Measurements from ENCODE around the gene ATP6V0A4.
"Not testable (repeated sequence)": the region's sequence is repeated elsewhere in the genome, so short reads cannot be mapped to it uniquely, and the experiment has no call there.

The ATP6V0A4 gene

DNA sequence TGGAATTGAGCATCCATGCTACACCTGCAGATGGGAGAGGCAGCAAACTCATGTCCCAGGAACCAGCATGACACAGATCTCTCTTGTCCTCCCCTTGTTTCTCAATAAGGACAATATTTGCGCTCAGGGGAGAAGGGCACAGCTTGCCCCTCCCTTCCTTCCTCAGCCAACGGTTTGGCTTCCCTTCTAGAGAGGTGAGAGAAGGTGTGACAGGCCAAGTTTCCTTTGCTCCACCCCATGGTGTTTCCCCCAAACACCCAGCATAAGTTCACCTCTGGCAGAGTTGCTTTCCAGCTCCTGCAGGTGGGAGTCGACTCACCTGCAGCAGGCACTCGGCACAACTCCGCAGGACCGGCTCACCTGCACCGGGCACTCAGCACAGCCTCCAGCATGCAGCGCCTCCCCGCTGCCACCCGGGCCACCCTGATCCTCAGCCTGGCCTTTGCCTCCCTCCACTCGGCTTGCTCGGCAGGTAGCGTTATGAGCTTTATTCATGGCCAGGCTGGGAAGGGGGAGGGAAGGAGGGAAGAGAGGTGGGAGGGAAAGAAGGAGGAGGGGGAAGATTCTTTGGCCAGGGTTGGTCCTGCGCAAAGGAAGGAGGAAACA is at the start of gene ATP6V0A4, which contains the start of gene TMEM213:
TSS of gene ATP6V0A4 (minus strand) at position 482 of the 606 bp plus-strand sequence. CDS start 26,949 bp downstream, outside the sequence.
TSS of gene TMEM213 (plus strand) at position 280 of the 606 bp plus-strand sequence. CDS start at position 391, 111 bp downstream.
- no peak for DNase-seq

DNA sequence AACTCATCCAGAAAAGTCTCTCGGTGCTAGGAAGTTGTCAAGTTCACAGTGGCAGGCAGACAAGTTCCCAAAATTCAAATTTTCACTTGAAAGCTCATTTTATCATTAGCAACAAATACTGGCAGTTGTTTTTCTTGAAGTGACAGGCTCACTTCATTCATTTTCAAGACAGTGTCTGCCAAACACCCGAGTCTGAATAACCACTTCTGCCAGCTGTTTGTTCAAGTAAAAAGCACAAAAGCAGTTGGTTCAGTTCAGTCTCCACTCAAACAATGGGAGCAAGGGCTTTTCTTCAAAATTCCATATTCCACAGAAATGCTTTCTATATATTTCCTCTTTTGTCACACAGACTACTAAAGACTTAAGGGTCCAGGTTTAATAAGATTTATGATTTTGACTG is 47.7 kb upstream of the ATP6V0A4 start:
- DNase-seq = no peak

DNA sequence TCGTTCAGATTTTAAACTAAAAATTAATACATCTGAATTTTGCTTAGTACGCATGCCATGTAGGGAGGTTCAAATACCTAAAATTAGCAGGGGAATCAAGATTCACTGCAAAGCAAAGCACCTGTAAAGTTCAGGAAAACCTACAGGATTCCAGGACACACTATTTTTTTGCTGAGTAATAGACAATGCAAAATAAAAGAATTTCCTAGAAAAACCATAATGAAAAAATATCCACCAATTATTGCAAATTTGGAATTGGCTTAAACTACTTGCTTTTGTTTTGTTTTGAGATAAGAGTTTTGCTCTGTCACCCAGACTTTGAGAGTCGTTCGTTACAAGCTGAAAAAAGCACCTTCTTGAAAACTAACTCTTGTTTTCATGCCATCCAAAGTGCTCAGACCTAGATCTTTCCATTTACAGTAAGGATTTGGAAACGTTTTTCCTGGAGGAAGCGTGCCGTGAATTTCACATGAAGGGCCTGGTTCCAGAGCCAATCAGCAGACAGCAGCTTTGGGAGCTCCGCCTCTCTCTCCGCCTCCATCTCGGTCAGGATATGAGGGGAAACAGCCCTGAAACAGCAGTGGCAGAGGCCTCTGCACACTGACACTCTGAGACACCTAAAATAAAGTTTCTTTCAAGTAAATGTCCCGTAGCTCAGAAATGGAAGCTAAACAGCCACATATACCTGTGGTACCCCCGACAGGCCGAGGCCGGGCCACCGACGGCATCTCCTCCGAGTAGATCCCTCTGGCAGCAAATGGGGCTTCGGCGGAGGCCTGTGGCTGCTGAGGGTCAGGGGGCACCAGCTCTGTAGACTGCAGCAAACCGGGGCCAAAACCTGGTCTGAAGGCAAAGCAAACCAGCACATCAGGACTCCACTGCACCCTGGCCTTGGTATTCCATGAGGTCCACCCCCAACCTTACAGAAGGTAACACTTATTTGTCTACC is 45.9 kb upstream of the ATP6V0A4 start:
- no peak for DNase-seq

DNA sequence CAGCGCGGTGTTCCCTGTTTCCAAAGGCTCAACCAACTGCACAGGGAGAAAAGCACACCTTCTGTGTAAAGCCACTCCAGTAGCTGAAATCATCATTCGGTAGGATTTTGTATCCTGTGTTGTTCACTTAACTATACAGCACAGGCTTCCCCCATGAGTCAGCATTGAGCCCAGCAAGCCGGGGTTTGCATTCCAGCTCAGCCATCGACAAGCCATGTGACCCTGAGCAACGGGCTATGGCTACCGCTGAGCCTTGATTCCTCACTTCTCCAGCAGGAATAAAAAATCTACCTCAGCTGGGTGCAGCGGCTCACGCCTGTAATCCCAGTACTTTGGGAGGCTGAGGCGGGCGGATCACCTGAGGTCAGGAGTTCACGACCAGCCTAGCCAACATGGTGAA is 44.1 kb upstream of the ATP6V0A4 start:
- DNase-seq = no peak

DNA sequence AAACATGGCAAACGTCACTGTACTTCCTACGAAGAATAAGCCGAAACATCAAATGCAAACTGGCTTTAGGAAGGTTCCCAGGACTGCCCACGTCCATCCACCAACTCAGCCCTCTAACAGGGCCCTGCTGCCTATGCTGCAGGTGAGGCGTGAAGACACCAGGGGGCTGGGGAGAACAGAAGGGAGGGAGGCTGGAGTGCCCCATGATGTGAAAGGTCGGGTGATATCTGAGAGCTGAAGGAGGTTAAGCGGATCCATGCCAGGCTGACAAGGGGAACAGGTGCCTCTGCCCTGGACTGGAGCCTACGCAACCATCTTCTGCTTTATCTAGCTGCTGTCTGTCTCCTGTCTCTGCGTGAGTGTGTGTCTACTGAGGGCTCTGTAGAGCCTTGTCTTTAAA is 40.2 kb upstream of the ATP6V0A4 start:
- DNase-seq = no peak

DNA sequence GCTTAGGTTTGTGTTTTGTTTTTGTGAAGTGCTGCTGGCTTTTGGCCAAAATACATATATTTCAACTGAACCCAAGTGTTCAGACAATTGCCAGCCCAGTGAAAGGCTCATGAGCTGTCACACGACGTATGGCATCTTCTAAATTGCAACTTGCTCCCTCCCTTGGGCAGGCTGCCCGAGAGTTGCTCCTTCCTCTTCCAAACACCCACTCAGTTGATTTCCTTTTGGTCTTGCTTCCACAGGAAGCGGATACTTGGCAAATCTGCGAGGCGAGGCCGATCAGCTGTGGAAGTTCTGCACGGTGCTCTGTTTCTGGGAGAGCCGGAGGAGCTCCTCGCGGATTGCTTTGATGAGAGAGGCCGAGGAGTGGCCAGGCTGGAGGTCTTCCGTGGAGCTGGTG is 39.6 kb upstream of the ATP6V0A4 start:
- DNase-seq = no peak

DNA sequence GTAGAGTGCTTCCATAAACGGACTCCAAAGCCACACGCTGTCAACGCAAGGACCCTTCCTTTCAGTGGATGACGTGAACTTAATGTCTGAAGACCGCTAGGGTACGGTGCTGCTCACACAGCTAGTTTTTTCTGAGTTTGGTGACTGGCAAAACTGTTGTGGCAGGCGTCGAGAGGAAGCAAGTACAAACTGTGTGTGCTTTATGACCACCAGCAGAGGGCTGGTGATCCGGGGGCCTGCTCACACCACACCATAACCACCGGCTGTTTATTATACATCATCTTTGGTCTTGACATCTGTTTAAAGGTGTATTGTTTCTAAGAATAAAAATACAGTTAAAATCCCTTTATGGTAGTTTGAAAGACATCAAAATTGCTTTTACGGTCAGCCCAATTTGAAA is 37.1 kb upstream of the ATP6V0A4 start:
- no peak for DNase-seq

DNA sequence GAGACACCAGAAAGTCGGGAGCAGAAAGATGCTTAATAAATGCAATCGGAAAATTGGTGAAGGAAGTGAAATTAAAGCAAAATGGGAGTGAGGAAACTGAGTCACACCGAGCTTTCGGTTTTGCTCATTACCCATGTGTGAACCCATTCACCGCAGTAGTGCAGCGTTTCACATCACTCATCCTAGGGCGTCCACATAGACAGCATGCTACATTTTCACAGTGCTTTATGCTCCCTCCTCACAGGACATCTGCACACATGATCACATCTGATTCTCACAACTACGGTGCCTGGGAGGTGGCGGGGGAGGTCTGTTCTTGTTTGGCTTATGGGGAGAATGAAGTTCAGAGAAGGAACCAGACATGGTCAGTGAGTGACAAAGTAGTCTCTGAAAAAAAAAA is 36.6 kb upstream of the ATP6V0A4 start:
- DNase-seq = no peak

DNA sequence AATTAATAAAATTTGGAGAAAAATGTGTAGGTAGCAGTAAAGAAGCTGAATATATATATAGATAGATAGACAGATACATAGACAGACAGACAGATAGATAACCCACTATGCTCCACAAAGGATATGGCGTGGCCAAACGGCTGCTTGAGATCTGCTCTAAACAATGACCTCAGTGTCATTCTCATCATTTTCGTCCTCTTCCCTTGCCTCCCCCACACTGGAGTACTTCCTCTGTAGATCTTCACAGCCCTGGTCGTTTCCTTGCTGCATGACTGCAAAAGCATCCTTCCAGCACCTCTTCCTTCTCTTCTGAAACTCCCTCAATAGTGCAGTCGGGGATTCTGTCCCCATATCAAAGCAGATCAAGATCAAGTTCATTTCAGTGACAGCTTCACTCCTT is 35.6 kb upstream of the ATP6V0A4 start:
- DNase-seq = no peak

DNA sequence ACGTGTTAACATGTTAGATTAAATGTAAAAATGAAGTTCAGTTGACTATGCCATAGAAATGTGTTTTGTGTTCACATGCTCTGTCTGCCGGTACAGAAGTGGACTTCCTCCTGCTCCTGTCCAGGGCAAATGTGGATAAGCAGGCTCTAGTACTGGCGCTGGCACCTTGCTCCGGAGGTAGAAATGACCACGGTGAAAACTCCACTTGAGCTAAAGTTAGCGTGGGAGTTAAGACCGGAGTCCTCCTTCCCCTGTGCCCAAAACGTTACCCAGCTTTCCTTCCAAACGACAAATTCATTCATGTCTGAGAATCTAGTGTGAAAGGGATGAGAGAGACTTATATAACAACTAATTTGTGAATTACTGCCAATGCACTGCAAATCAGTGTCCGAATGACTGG is 35.0 kb upstream of the ATP6V0A4 start:
- no peak for DNase-seq

DNA sequence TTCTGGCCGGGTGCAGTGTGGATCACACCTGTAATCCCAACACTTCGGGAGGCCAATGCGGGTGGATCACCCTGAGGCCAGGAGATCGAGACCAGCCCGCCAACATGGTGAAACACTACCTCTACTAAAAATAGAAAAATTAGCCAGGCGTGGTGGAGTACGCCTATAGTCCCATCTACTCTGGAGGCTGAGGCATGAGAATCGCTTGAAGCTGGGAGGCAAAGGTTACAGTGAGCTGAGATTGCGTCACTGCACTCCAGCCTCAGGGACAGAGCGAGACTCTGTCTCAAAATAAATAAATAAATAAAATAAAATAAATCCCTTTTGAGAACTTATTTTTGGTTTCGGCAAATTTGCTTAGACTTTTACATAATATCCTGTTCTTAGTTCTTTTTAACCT is 31.3 kb upstream of the ATP6V0A4 start:
- DNase-seq = no peak

DNA sequence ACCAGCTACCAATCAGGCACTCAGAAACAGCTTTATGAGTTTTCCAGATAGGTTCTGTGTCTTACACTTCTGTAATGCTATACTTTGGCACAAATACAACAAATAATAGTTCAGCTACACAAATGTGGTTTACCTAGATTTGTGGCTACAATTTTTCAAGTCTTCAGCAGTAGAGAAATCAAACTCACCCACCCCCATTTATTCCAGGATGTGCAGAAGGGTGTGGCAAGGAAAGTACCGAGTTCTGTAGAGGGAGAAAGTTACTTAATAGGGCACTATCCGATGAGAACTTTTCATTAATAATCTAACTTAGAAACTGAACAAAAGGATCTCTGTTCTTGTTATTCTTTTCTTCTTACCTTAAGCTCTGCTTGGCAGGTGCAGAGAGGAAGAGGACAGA is 30.3 kb upstream of the ATP6V0A4 start:
- no peak for DNase-seq

DNA sequence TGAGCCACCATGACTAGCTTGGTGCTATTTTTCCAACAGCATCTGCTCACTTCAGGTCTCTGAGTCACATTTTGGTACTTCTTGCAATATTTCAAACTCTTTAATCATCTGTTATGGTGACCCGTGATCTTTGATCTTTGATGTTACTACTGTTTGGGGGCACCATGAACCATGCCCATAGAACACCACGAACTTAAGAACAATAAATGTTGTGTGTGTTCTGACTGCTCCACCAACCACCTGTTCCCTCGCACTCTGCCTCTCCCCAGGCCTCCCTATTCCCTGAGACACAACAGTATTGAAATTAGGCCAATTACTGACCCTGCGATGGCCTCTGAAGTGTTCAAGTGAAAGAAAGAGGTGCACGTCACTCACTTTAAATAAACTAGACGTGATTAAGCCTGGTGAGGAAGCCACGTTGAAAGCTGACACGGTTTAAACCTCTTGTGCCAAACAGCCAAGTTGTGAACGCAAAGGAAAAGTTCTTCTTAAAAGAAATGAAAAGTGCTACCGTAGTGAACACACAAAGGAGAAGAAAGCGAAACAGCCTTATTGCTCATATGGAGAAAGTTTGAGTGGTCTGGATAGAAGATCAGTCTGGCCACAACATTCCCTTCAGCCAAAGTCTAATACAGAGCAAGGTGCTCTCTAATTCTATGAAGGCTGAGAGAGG is 27.2 kb upstream of the ATP6V0A4 start:
- DNase-seq = no peak

DNA sequence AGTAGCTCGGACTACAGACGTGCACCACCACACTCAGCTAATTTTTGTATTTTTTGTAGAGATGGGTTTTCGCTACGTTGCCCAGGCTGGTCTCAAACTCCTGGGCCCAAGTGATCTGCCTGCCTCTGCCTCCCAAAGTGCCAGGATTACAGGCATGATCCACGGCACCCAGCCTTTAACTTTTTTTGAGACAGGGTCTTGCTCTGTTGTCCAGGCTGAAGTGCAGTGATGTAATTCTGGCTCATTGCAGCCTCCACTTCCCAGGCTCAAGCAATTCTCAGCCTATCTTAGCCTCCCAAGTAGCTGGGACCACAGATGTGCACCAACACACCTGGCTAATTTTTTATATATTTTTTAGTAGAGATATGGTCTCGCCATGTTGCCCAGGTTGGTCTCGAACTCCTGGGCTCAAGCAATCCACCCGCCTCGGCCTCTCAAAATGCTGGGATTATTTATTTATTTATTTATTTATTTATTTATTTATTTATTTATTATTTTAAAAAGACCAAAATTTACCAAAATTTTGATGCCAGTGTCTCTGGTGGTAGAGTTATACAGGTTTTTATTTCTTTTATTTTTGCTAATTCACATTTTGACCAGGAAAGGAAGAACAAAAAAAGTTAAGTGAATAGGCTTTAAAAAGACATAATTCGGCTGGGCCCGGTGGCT is 25.0 kb upstream of the ATP6V0A4 start:
- DNase-seq = no peak

DNA sequence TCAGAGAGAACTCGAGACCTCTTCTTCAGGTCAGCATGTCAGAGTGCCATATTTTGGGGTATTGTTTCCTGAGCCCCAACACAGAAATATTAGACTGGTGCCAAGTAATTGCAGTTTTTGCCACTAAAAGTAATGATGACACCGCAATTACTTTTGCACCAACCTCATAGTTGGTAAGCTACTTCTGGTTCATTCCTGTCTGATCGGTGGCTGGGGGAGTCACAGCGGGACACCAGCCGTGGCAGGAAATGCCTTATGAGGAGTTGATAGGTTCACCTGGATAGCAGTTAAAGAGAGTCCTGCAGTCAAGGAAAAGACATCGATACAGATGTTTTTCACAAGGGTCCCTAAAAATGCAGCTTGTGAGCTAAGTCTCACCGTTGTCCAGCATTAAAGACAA is 23.9 kb upstream of the ATP6V0A4 start:
- no peak for DNase-seq

DNA sequence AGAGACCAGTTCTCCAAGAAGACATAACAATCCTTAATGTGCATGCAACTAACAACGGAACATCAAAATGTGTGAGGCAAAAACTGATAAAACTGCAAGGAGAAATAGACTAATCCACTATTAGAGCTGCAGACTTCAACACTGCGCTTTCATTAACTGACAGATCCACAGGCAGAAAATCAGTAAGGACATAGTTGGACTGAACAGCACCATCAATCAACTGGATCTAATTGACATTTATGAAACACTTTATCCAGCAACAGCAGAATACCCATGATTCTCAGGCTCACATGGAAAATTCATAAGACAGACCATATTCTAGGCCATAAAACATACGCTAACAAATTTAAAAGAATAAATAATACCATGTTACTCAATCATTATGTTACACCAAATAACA is 21.6 kb upstream of the ATP6V0A4 start:
- DNase-seq = no peak

DNA sequence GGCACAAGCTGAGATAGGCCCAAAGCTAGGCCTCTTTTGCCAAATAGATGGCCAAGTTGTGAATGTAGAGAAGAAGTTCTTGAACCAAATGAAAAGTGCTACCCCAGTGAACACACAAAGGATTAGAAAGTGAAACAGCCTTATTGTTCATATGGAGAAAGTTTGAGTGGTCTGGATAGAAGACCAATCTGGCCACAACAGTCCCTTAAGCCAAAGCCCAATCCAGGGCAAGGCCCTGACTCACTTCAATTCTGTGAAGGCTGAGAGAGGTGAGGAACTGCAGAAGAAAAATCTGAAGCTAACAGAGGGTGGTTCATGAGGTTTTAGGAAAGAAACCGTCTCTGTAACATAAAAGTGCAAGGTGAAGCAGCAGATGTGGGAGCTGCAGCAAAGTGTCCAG is 18.7 kb upstream of the ATP6V0A4 start:
- DNase-seq = no peak

DNA sequence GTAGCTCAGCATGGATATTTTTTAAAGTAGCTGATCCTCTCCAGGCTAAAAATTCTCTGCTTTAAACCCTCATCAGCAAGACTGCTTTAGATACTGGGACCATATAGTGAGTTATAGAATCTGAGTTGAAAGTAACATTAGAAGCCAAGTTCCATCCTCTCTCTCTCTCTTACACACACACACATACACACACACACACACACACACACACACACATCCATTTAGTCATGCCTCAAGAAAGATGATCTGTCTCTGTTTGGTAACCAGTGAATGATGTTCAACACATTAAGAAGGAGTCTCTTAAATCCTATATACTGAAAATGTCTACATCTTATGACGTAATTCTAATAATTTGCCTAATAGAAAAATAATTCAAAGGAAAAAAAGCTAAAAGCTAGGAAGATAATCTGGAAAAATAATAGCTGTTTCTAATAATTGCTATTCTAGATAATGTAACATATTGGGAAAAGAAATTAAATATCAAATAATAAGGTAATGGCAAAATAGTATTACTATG is 16.9 kb upstream of the ATP6V0A4 start:
- no peak for DNase-seq

DNA sequence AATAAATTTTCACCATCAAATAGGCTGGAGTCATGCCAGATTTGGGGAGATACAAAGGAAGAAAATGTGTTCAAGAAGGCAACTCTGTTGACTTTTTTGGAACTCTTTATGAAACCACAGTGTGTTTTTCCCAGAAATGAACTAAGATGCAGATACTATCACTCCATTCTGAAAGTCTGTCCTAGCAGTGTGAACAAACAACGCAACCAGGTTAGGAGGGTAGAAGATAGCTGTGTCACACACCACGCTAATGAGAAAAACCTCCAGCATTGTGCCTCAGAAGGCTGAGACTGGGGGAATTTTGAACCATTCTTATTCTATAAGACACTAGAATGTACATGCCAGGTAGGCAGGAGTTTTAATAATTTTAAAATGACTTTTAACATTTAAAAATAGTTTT is 15.9 kb upstream of the ATP6V0A4 start:
- no peak for DNase-seq

DNA sequence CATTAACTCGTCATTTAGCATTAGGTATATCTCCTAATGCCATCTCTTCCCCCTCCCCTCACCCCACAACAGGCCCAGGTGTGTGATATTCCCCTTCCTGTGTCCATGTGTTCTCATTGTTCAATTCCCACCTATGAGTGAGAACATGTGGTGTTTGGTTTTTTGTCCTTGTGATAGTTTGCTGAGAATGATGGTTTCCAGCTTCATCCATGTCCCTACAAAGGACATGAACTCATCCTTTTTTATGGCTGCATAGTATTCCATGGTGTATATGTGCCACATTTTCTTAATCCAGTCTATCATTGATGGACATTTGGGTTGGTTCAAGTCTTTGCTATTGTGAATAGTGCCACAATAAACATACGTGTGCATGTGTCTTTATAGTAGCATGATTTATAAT is 13.3 kb upstream of the ATP6V0A4 start:
- not testable (repeated sequence) for DNase-seq

DNA sequence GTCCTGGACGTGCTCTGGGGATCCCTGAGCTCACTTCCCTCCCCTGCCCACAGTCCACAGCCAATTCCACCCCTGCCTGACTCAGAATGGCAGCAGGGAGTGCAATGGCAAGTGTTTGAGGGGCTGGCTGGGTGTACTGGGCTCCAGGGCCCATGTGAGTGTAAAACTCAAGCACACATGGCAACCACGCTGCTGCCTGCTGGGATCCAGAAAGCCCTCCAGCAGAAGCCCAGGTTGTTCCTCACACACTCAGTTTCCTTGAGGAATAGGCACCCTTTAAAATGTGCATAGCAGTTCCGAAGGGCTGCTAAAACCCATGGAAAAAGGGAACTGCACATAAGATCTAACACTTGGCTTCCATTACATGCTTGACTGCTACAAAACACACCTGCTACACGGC is 11.3 kb upstream of the ATP6V0A4 start:
- DNase-seq = no peak

DNA sequence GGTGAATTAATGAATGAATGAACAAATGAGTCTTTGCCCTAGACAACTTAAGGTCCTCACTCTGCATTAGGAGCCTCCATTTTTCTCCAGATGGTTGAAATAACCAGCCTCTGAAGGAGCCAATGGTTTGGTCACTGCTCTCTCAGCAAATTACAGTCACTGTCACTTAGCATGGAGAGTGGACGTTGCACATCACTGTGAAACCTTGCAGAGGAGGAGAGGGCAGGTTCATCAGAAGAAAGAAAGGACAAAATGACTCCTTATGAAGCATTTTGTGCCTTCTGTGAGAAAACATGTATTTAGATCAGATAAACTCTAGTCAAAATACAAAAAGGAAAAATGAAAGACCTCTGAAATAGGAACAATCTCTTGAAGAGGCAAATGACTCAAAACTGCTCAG is 6.6 kb upstream of the ATP6V0A4 start:
- DNase-seq = no peak
